MM.1S (cell line): ENCODE measurements around the gene TRAPPC3.

ENCODE experiments used
- DNase-seq: peaks from one replicate; pipeline ENCODE4 v3.0.0-alpha.2; 2015
- H2AFZ ChIP-seq: fragments of 300-600 bp; sonication (generic); 2 replicates; pipeline ENCODE4 v1.6.0; 2016; ENCODE audit warnings: antibody characterized with exemption, low read length
- H3F3A ChIP-seq: fragments of 300-600 bp; sonication (generic); 2 replicates; pipeline ENCODE4 v1.6.1; 2016; ENCODE audit warnings: mild to moderate bottlenecking, antibody characterized with exemption, low read length, moderate library complexity, mixed read lengths; ENCODE audit not compliant: insufficient read depth
- H3K27ac ChIP-seq: fragments of 300-600 bp; sonication (generic); 2 replicates; pipeline ENCODE4 v1.5.1; 2016; ENCODE audit warnings: mild to moderate bottlenecking, low read length
- H3K27me3 ChIP-seq: fragments of 300-600 bp; sonication (generic); replicated peaks from 2 replicates; pipeline ENCODE4 v1.6.0; 2016; ENCODE audit warnings: low read length; ENCODE audit not compliant: insufficient read depth
- H3K36me3 ChIP-seq: fragments of 300-600 bp; sonication (generic); replicated peaks from 2 replicates; pipeline ENCODE4 v1.6.1; 2016; ENCODE audit warnings: mild to moderate bottlenecking, low read length, mixed read lengths; ENCODE audit not compliant: insufficient read depth
- H3K4me1 ChIP-seq: fragments of 300-600 bp; sonication (generic); 2 replicates; pipeline ENCODE4 v1.6.1; 2016; ENCODE audit warnings: low read length, mixed read lengths
- H3K4me2 ChIP-seq: fragments of 300-600 bp; sonication (generic); 2 replicates; pipeline ENCODE4 v1.6.0; 2016; ENCODE audit warnings: low read depth, low read length
- H3K4me3 ChIP-seq: fragments of 300-600 bp; sonication (generic); 2 replicates; pipeline ENCODE4 v1.5.1; 2016; ENCODE audit warnings: low read length, mixed read lengths
- H3K79me2 ChIP-seq: fragments of 300-600 bp; sonication (generic); 2 replicates; pipeline ENCODE4 v1.6.1; 2016; ENCODE audit warnings: mixed run types, low read length, mixed read lengths
- H3K9ac ChIP-seq: fragments of 300-600 bp; sonication (generic); 2 replicates; pipeline ENCODE4 v1.6.1; 2016; ENCODE audit warnings: low read length, mixed read lengths
- H3K9me2 ChIP-seq: fragments of 300-600 bp; sonication (generic); replicated peaks from 2 replicates; pipeline ENCODE4 v1.6.1; 2016; ENCODE audit warnings: mild to moderate bottlenecking, low read length, mixed read lengths; ENCODE audit not compliant: insufficient read depth
- H3K9me3 ChIP-seq: fragments of 300-600 bp; sonication (generic); replicated peaks from 2 replicates; pipeline ENCODE4 v1.6.1; 2016; ENCODE audit warnings: mild to moderate bottlenecking, low read length, mixed read lengths; ENCODE audit not compliant: insufficient read depth
- H4K20me1 ChIP-seq: fragments of 300-600 bp; sonication (generic); 2 replicates; pipeline ENCODE4 v1.6.1; 2016; ENCODE audit warnings: mild to moderate bottlenecking, low read length, moderate library complexity, mixed read lengths; ENCODE audit not compliant: insufficient read depth
- CTCF ChIP-seq: fragments of 300-600 bp; sonication (generic); IDR thresholded peaks from 2 replicates; pipeline ENCODE4 v1.5.1; 2016; ENCODE audit warnings: antibody characterized with exemption, low read length, mixed read lengths
- EZH2 ChIP-seq: fragments of 300-600 bp; sonication (generic); optimal IDR thresholded peaks from 2 replicates; pipeline ENCODE3; 2017; ENCODE audit warnings: low read depth, mild to moderate bottlenecking, antibody characterized with exemption, low read length, mixed read lengths
- EZH2phosphoT487 ChIP-seq: fragments of 300-600 bp; sonication (generic); IDR thresholded peaks from 2 replicates; pipeline ENCODE4 v1.6.1; 2018; ENCODE audit warnings: antibody characterized with exemption, low read length

The TRAPPC3 gene

GRCh38 chr1:36134031-36134430, 15.3 kb downstream of the TRAPPC3 start:
- no peaks in the 10 kb centered on the region for H3K9me2 ChIP-seq
- no peak overlapping the region for H3K4me3 ChIP-seq
- H3K9me3 ChIP-seq = no peaks in the 10 kb centered on the region
- H3K27me3 ChIP-seq = no peaks in the 10 kb centered on the region
- no peak overlapping the region for H2AFZ ChIP-seq
- H3K79me2 ChIP-seq = no peaks in the 10 kb centered on the region
- no peaks in the 10 kb centered on the region for H3K4me1 ChIP-seq
- no peak overlapping the region for H3K27ac ChIP-seq
- TF ChIP-seq EZH2phosphoT487 = no peak
- no peak for TF ChIP-seq CTCF
- TF ChIP-seq EZH2 = no peak
- H3F3A ChIP-seq = no peaks in the 10 kb centered on the region
- no peaks in the 10 kb centered on the region for H3K36me3 ChIP-seq
- DNase-seq = no peak
- H4K20me1 ChIP-seq = no peaks in the 10 kb centered on the region
- no peak overlapping the region for H3K4me2 ChIP-seq
- H3K9ac ChIP-seq = no peak overlapping the region

GRCh38 chr1:36133484-36133883, 15.8 kb downstream of the TRAPPC3 start:
- Histone ChIP-seq H3K9me3 (no peaks in the 10 kb centered on the region), H4K20me1 (no peaks in the 10 kb centered on the region), H3K4me1 (no peaks in the 10 kb centered on the region), H3K9ac (no peak overlapping the region), H3K27ac (no peak overlapping the region), H2AFZ (no peak overlapping the region), H3K36me3 (no peaks in the 10 kb centered on the region), H3K79me2 (no peaks in the 10 kb centered on the region), H3K9me2 (no peaks in the 10 kb centered on the region), H3K4me3 (no peak overlapping the region), H3K27me3 (no peaks in the 10 kb centered on the region), H3F3A (no peaks in the 10 kb centered on the region), H3K4me2 (no peak overlapping the region)
- DNase-seq = no peak
- TF ChIP-seq EZH2 (no peak), CTCF (no peak), EZH2phosphoT487 (no peak)

GRCh38 chr1:36132029-36132428, 17.3 kb downstream of the TRAPPC3 start:
- Histone ChIP-seq H3K79me2 (no peaks in the 10 kb centered on the region), H3K9me2 (no peaks in the 10 kb centered on the region), H3K27ac (no peak overlapping the region), H3K36me3 (no peaks in the 10 kb centered on the region), H3K4me3 (no peak overlapping the region), H3K9ac (no peak overlapping the region), H3K9me3 (no peaks in the 10 kb centered on the region), H3K4me2 (no peak overlapping the region), H3K4me1 (no peaks in the 10 kb centered on the region), H3F3A (no peaks in the 10 kb centered on the region), H2AFZ (no peak overlapping the region), H4K20me1 (no peaks in the 10 kb centered on the region), H3K27me3 (no peaks in the 10 kb centered on the region)
- TF ChIP-seq EZH2phosphoT487 (no peak), CTCF (no peak), EZH2 (no peak)
- DNase-seq = no peak

GRCh38 chr1:36128905-36129206, 20.4 kb downstream of the TRAPPC3 start:
- no peaks in the 10 kb centered on the region for H4K20me1 ChIP-seq
- no peaks in the 10 kb centered on the region for H3K79me2 ChIP-seq
- TF ChIP-seq EZH2phosphoT487 (no peak), CTCF (no peak), EZH2 (no peak)
- no peak overlapping the region for H3K27ac ChIP-seq
- no peak overlapping the region for H3K4me2 ChIP-seq
- H3K4me1 ChIP-seq = no peaks in the 10 kb centered on the region
- DNase-seq = no peak
- H3F3A ChIP-seq = no peaks in the 10 kb centered on the region
- no peaks in the 10 kb centered on the region for H3K36me3 ChIP-seq
- no peaks in the 10 kb centered on the region for H3K9me3 ChIP-seq
- H2AFZ ChIP-seq = no peak overlapping the region
- no peak overlapping the region for H3K9ac ChIP-seq
- no peaks in the 10 kb centered on the region for H3K9me2 ChIP-seq
- peaks cover 19% of the 10 kb centered on the region for H3K27me3 ChIP-seq
- H3K4me3 ChIP-seq = no peak overlapping the region
